ENCODE results near the gene C17orf67.

C17orf67 gene

GRCh38 chr17:56744721-56745120 is 89.0 kb downstream of the C17orf67 start:
- H3K27ac ChIP-seq = no peak overlapping the region
- TF ChIP-seq CTCF (conservative IDR thresholded peaks at IDR 0.05) = no peak

- no peak overlapping the region for H3K27ac ChIP-seq
- TF ChIP-seq CTCF (conservative IDR thresholded peaks at IDR 0.05) = no peak
These were observed 91.1 kb downstream of the C17orf67 start for GRCh38 chr17:56742601-56743000.

Measured in VCaP (cell line).